GM23248 (cell line): Measurements from ENCODE around the gene APBB1IP.

Experiments
- EZH2 ChIP-seq: fragments of 200-600 bp; sonication (generic); IDR thresholded peaks from 2 replicates; pipeline ENCODE4 v1.6.1; 2018; ENCODE audit warnings: antibody characterized with exemption, mild to moderate bottlenecking; ENCODE audit not compliant: insufficient read depth, poor library complexity, severe bottlenecking
- EZH2phosphoT487 ChIP-seq: fragments of 200-600 bp; sonication (generic); IDR thresholded peaks from 2 replicates; pipeline ENCODE4 v1.6.1; 2018; ENCODE audit warnings: antibody characterized with exemption, moderate library complexity, mild to moderate bottlenecking, low read depth; ENCODE audit not compliant: insufficient read depth

DNA sequence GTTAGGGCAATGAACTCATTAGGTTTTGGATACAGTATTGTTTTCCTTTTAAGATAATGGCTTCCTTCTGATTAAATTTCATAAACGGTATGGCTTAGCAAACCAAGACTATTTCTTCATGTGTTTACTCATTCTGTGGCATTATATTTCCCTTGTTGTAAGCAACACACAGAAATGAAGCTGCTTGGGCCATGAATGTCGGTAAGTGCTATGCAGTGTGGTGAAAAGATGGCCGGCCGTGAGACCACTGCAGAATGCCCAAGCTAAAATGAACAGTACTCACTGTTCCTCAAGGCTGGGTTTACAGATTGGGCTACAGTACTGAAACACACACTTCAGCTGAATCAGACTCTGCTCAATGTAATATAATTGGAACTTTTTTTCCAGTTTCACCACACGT lies 8.1 kb downstream of the APBB1IP start:
- TF ChIP-seq EZH2 (no peak), EZH2phosphoT487 (no peak)
